Mucosa of stomach (tissue), 1 donor: ENCODE measurements around the gene TNFRSF21.

ENCODE experiments used
- H3K27me3 ChIP-seq: one replicate; pipeline ENCODE4 v1.7.0; 2013; ENCODE audit warnings: mild to moderate bottlenecking, low read length; ENCODE audit not compliant: control insufficient read depth, insufficient read depth
- H3K36me3 ChIP-seq: one replicate; pipeline ENCODE4 v1.7.0; 2013; ENCODE audit warnings: low read length; ENCODE audit not compliant: control insufficient read depth, insufficient read depth
- H3K4me1 ChIP-seq: one replicate; pipeline ENCODE4 v1.7.0; 2013; ENCODE audit warnings: mild to moderate bottlenecking, low read length; ENCODE audit not compliant: control insufficient read depth, insufficient read depth
- H3K4me3 ChIP-seq: one replicate; pipeline ENCODE4 v1.7.0; 2013; ENCODE audit warnings: low read length
- H3K9ac ChIP-seq: one replicate; pipeline ENCODE4 v1.7.0; 2013; ENCODE audit warnings: mild to moderate bottlenecking, low read length, moderate library complexity
- H3K9me3 ChIP-seq: one replicate; pipeline ENCODE4 v1.7.0; 2013; ENCODE audit warnings: mild to moderate bottlenecking, low read length, moderate library complexity; ENCODE audit not compliant: control insufficient read depth
- donor health status: Pancreatic carcinoma.

TNFRSF21 gene

GRCh38 chr6:47256981-47257730 is 52.5 kb downstream of the TNFRSF21 start:
- Histone ChIP-seq H3K9ac (no peak overlapping the region), H3K4me3 (no peak overlapping the region), H3K9me3 (no peaks in the 10 kb centered on the region), H3K4me1 (no peaks in the 10 kb centered on the region), H3K36me3 (peaks cover 11% of the 10 kb centered on the region), H3K27me3 (no peaks in the 10 kb centered on the region)

DNA sequence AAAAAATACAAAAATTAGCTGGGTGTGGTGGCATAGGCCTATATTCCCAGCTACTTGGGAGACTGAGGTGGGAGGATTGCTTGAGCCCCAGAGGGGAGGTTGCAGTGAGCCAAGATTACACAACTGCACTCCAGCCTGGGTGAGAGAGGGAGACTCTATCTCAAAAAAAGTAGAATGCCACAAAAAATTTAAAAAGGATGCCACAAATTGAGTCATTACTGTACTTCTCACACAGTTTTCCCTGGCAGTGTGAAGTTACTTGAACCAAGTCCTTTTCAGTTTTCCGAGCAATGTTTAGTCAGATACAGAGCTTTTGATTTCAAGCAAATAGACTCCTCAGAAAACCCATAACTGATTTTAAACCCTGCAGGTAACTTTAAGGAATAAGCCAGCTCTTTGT is 53.3 kb downstream of the TNFRSF21 start:
- H3K9ac ChIP-seq, result no peak overlapping the region
- H3K4me3 ChIP-seq, result no peak overlapping the region
- H3K36me3 ChIP-seq, result peaks cover 11% of the 10 kb centered on the region
- no peaks in the 10 kb centered on the region for H3K4me1 ChIP-seq
- H3K27me3 ChIP-seq, result no peaks in the 10 kb centered on the region
- no peaks in the 10 kb centered on the region for H3K9me3 ChIP-seq

- H3K36me3 ChIP-seq, result peaks cover 11% of the 10 kb centered on the region
- no peak overlapping the region for H3K9ac ChIP-seq
- H3K4me1 ChIP-seq, result no peaks in the 10 kb centered on the region
- H3K27me3 ChIP-seq, result no peaks in the 10 kb centered on the region
- H3K9me3 ChIP-seq, result no peaks in the 10 kb centered on the region
- H3K4me3 ChIP-seq, result no peak overlapping the region
These were observed 54.8 kb downstream of the TNFRSF21 start for GRCh38 chr6:47254906-47255305.

DNA sequence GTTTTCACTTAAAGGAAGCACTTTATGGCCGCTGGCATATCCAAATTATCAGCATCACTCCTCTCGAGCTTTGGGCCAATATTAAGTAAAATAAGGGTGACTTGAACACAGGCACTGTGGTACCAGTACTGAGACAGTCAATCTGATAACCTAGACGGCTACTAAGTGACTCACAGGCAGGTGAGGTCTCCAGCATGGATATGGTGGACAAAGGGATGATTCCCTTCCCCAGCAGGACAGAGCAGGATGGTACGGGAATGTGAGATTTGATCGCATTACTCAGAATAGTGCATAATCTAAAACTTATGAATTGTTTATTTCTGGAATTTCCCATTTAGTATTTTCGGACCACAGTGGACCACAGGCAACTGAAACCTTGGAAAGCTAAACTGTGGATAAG is 55.7 kb downstream of the TNFRSF21 start:
- Histone ChIP-seq H3K9me3 (no peaks in the 10 kb centered on the region), H3K4me3 (no peak overlapping the region), H3K4me1 (no peaks in the 10 kb centered on the region), H3K27me3 (no peaks in the 10 kb centered on the region), H3K9ac (no peak overlapping the region), H3K36me3 (peaks cover 11% of the 10 kb centered on the region)

- peaks cover 11% of the 10 kb centered on the region for H3K36me3 ChIP-seq
- H3K9me3 ChIP-seq, result no peaks in the 10 kb centered on the region
- no peak overlapping the region for H3K9ac ChIP-seq
- peaks cover 6% of the 10 kb centered on the region for H3K4me1 ChIP-seq
- H3K4me3 ChIP-seq, result no peak overlapping the region
- H3K27me3 ChIP-seq, result no peaks in the 10 kb centered on the region
These were observed 56.6 kb downstream of the TNFRSF21 start for GRCh38 chr6:47253136-47253535.

GRCh38 chr6:47252633-47253032 is 57.1 kb downstream of the TNFRSF21 start:
- Histone ChIP-seq H3K4me1 (peaks cover 8% of the 10 kb centered on the region), H3K27me3 (no peaks in the 10 kb centered on the region), H3K36me3 (peaks cover 11% of the 10 kb centered on the region), H3K9me3 (no peaks in the 10 kb centered on the region), H3K4me3 (no peak overlapping the region), H3K9ac (no peak overlapping the region)

GRCh38 chr6:47251396-47251795 is 58.3 kb downstream of the TNFRSF21 start:
- Histone ChIP-seq H3K27me3 (no peaks in the 10 kb centered on the region), H3K4me3 (no peak overlapping the region), H3K4me1 (peaks cover 21% of the 10 kb centered on the region), H3K9me3 (no peaks in the 10 kb centered on the region), H3K36me3 (peaks cover 11% of the 10 kb centered on the region), H3K9ac (no peak overlapping the region)

DNA sequence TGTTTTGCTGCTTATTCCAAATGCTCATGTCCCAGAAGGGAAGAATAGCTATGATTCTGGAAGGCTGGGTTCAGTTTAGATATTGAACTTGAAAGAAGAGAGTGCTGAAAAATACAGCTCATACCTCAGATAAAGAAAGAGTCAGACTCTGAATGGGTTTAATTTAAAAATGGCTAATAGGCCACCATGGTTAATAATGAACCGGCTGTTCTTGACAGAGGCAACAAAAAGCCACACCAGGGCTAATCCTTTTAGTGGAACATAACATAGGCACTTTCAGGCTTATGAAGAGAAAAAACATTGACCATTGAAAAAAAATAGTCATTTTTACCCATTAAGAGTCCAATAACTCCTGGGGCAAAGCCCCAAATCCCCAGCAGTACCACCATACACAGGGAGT is 59.4 kb downstream of the TNFRSF21 start:
- Histone ChIP-seq H3K36me3 (peaks cover 11% of the 10 kb centered on the region), H3K4me1 (peaks cover 22% of the 10 kb centered on the region), H3K9me3 (no peaks in the 10 kb centered on the region), H3K4me3 (no peak overlapping the region), H3K9ac (no peak overlapping the region), H3K27me3 (no peaks in the 10 kb centered on the region)

DNA sequence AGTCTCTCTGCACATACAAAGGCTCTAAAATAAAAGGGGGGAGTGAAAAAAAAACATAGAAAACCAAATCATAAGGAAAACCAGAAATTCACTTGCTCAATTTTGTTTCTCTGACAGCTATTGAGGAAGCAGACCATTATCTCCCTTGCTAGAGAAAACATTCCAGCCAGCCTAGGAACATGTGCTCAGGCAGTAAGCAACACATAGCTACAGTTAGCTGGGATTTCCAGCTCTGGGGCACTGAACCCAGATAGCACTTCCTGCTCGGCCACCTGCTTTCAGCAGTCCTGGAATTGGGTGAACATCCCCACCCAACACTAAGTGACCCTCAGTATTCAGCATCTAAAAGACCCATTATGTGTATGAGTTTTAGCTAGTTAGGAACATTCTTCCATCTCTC is 61.3 kb downstream of the TNFRSF21 start:
- H3K9me3 ChIP-seq, result no peaks in the 10 kb centered on the region
- no peaks in the 10 kb centered on the region for H3K27me3 ChIP-seq
- no peak overlapping the region for H3K4me3 ChIP-seq
- H3K9ac ChIP-seq, result no peak overlapping the region
- peaks cover 11% of the 10 kb centered on the region for H3K36me3 ChIP-seq
- H3K4me1 ChIP-seq, result peaks cover 22% of the 10 kb centered on the region

- no peaks in the 10 kb centered on the region for H3K27me3 ChIP-seq
- peaks cover 27% of the 10 kb centered on the region for H3K4me1 ChIP-seq
- peaks cover 2% of the 10 kb centered on the region for H3K36me3 ChIP-seq
- no peaks in the 10 kb centered on the region for H3K9me3 ChIP-seq
- H3K9ac ChIP-seq, result no peak overlapping the region
- no peak overlapping the region for H3K4me3 ChIP-seq
These were observed 62.4 kb downstream of the TNFRSF21 start for GRCh38 chr6:47247227-47247797.

DNA sequence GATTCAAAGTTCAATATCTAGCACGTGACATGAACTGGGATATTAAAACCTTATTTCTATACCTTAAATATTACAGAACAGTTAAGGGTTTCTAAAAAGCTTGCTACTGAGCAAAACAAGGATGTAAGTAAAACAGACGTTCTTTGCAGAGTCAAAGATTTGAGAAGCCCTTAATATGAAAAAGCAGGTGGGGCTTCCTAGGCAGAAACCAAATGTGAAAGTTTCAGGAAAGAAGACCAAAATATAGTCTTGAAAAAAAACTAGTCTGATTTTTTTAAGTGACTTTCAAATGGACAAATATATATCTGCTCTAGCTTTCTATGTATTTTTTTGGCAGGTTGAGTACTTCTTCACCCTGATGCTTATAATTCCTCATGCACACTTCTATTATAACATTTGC is 63.2 kb downstream of the TNFRSF21 start:
- no peaks in the 10 kb centered on the region for H3K9me3 ChIP-seq
- H3K4me1 ChIP-seq, result peaks cover 34% of the 10 kb centered on the region
- H3K4me3 ChIP-seq, result no peak overlapping the region
- no peak overlapping the region for H3K9ac ChIP-seq
- no peaks in the 10 kb centered on the region for H3K36me3 ChIP-seq
- no peaks in the 10 kb centered on the region for H3K27me3 ChIP-seq

DNA sequence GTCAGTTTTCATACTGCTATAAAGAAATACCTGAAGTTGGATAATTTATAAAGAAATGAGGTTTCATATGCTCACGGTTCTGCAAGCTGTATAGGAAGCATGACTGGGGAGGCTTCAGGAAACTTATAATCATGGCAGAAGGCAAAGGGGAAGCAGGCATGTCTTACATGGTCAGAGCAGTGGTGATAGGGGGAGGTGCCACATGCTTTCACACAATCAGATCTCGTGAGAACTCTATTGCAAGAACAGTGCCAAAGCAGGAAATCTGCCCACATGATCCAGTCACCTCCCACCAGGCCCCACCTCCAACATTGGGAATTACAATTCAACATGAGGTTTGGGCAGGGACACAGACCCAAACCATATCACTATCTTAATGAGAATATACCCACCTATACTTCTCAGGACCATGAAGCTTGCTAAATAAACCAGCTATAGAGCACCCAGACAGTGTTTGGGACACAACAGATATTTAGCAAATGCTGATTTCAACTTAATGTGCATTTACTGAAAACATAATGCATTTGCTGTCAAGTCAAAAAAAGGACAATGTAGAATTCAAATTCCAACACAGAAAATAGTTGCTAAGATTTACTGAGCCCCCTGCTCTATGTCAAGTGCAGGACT is 63.8 kb downstream of the TNFRSF21 start:
- H3K27me3 ChIP-seq, result no peaks in the 10 kb centered on the region
- H3K9ac ChIP-seq, result no peak overlapping the region
- H3K4me3 ChIP-seq, result no peak overlapping the region
- H3K4me1 ChIP-seq, result peaks cover 35% of the 10 kb centered on the region
- no peaks in the 10 kb centered on the region for H3K36me3 ChIP-seq
- no peaks in the 10 kb centered on the region for H3K9me3 ChIP-seq
